Kidney (tissue), 14 donors: ENCODE data around the gene CENPU. TPM values are rescaled to one million over a fixed set of nuclear protein-coding genes. Genes with fewer than 3 reads are reported as not detected.

Experiments used
- DNase-seq, 5 donors: peaks; one replicate each; pipeline ENCODE4 v3.0.0-alpha.2; 2013 to 2020
- FAIRE-seq: peaks from 2 replicates; lab custom pipeline; 2012; peaks lifted over from hg19 to GRCh38; lab: Jason Lieb, UNC
- H3K27ac ChIP-seq, 2 donors: one replicate each; pipeline ENCODE4 v1.7.0; 2013; ENCODE audit warnings: low read depth in 2 of 2, low read length in 2 of 2, inconsistent platforms in 1 of 2
- H3K27me3 ChIP-seq: one replicate; pipeline ENCODE4 v1.7.1; 2013; ENCODE audit warnings: low read length, inconsistent platforms; ENCODE audit not compliant: control insufficient read depth, insufficient read depth
- H3K36me3 ChIP-seq, 3 donors: one replicate each; pipeline versions ENCODE4 v1.7.0 to v1.7.1; 2013; ENCODE audit warnings: low read length in 3 of 3, control low read depth in 1 of 3, inconsistent platforms in 1 of 3; ENCODE audit not compliant: insufficient read depth in 3 of 3, control insufficient read depth in 2 of 3
- H3K4me1 ChIP-seq, 3 donors: one replicate each; pipeline versions ENCODE4 v1.7.0 to v1.7.1; 2013; ENCODE audit warnings: low read length in 3 of 3, inconsistent platforms in 1 of 3, low read depth in 1 of 3; ENCODE audit not compliant: control insufficient read depth in 2 of 3, insufficient read depth in 2 of 3
- H3K4me3 ChIP-seq, 3 donors: one replicate each; pipeline versions ENCODE4 v1.7.0 to v1.8.1; 2013; ENCODE audit warnings: low read length in 3 of 3, control low read depth in 1 of 3, inconsistent platforms in 1 of 3
- H3K9ac ChIP-seq, 3 donors: one replicate each; pipeline versions ENCODE4 v1.7.0 to v1.7.1; 2013; ENCODE audit warnings: low read length in 3 of 3, control low read depth in 1 of 3, inconsistent platforms in 1 of 3
- H3K9me3 ChIP-seq, 3 donors: one replicate each; pipeline versions ENCODE4 v1.7.0 to v1.7.1; 2013; ENCODE audit warnings: low read length in 3 of 3, control low read depth in 1 of 3, inconsistent platforms in 1 of 3; ENCODE audit not compliant: control insufficient read depth in 2 of 3, insufficient read depth in 1 of 3
- intact Hi-C: fragments of 100-400 bp; cut with DNase I; formaldehyde crosslinking; loops from one replicate; pipeline ENCODE4 v1.11.1; 2022
- polyA plus RNA-seq: library from polyadenylated mRNA; stranded (reverse); fragments of 350-450 nt; fragmentation: Illumina TruSeq; extraction: RNeasy Lipid Tissue Mini Kit (QIAGEN cat#74804); gene quantifications from one replicate; pipeline ENCODE4 v1.2.3, GENCODE V29; 2014; ENCODE audit warnings: low read depth, low replicate concordance; ENCODE audit not compliant: insufficient read depth
- total RNA-seq: library from RNA; stranded (reverse); fragmentation: NEBNext Ultra II Directional; extraction: Animal tissue kit (Norgen Biotek cat#: 25700); gene quantifications from one replicate; pipeline ENCODE4 v1.2.1, GENCODE V29; 2021
- TF ChIP-seq, protein P1 (sequence below): IDR thresholded peaks from 3 replicates; pipeline ENCODE4 v1.5.1; 2012; ENCODE audit warnings: mild to moderate bottlenecking, moderate library complexity, borderline replicate concordance; ENCODE audit not compliant: insufficient read depth; ENCODE audit errors: extremely low read depth
- donor health status: control.
- donor health status: control.
- donor health status: control.
- donor health status: control.
- donor health status: control.
- donor health status: DM: yes; HTN: yes; CAD: no.
- donor health status: Normal renal cell carcinoma (clear cell type).

The CENPU gene
- total and polyA plus RNA-seq, 2 donors from 2014 or later, result 2.2 to 2.5 TPM

- no peak overlapping the region for H3K9ac ChIP-seq
- no peaks in the 10 kb centered on the region for H3K9me3 ChIP-seq
- H3K27ac ChIP-seq, result no peak overlapping the region
- H3K4me3 ChIP-seq, result no peak overlapping the region
- peaks cover 0 to 57% (median 54%) of the 10 kb centered on the region in 3 donors for H3K36me3 ChIP-seq
- intact Hi-C loops, result no loop called here
- peaks cover 0 to 6% (median 0%) of the 10 kb centered on the region in 3 donors for H3K4me1 ChIP-seq
- DNase-seq, result no peak
- TF ChIP-seq, protein P1, sequence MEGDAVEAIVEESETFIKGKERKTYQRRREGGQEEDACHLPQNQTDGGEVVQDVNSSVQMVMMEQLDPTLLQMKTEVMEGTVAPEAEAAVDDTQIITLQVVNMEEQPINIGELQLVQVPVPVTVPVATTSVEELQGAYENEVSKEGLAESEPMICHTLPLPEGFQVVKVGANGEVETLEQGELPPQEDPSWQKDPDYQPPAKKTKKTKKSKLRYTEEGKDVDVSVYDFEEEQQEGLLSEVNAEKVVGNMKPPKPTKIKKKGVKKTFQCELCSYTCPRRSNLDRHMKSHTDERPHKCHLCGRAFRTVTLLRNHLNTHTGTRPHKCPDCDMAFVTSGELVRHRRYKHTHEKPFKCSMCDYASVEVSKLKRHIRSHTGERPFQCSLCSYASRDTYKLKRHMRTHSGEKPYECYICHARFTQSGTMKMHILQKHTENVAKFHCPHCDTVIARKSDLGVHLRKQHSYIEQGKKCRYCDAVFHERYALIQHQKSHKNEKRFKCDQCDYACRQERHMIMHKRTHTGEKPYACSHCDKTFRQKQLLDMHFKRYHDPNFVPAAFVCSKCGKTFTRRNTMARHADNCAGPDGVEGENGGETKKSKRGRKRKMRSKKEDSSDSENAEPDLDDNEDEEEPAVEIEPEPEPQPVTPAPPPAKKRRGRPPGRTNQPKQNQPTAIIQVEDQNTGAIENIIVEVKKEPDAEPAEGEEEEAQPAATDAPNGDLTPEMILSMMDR, result no peak
- no peak for FAIRE-seq
- H3K27me3 ChIP-seq, result no peaks in the 10 kb centered on the region
Measured at GRCh38 chr4:184760681-184761080, 26.8 kb upstream of the CENPU start.

DNA sequence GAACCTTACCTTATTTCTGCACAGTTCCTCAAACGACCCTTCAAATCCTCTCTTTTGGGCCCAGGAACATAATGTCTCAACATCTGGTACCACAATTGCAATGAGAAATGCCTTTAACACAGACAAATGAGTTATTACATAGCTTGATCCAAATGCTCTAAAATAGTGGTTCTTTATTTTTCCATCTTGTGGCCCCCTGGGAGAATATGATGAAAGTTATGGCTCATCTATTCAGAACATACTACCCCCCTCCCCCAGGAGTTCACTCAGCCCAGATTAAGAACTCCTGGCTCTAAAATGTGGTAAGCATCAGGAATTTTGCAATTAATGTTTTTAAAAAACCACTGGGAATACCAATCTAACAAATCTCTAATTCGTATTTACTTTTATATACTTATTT is 23.9 kb upstream of the CENPU start:
- H3K36me3 ChIP-seq, result peaks cover 0 to 66% (median 43%) of the 10 kb centered on the region in 3 donors
- no peaks in the 10 kb centered on the region for H3K27me3 ChIP-seq
- H3K9me3 ChIP-seq, result no peaks in the 10 kb centered on the region
- FAIRE-seq (no peak), DNase-seq (no peak)
- no peak overlapping the region for H3K4me3 ChIP-seq
- TF ChIP-seq, protein P1, result no peak
- no peak overlapping the region for H3K27ac ChIP-seq
- H3K9ac ChIP-seq, result no peak overlapping the region
- peaks cover 0 to 4% (median 0%) of the 10 kb centered on the region in 3 donors for H3K4me1 ChIP-seq
- intact Hi-C loops, result no loop called here

- intact Hi-C loops, result no loop called here
Measured at GRCh38 chr4:184756399-184756798, 22.5 kb upstream of the CENPU start.

More at GRCh38 chr4:184756399-184756798, 22.5 kb upstream of the CENPU start:
- Histone ChIP-seq H3K9me3 (no peaks in the 10 kb centered on the region), H3K4me3 (no peak overlapping the region), H3K27ac (no peak overlapping the region), H3K36me3 (peaks cover 0 to 59% (median 35%) of the 10 kb centered on the region in 3 donors), H3K4me1 (no peaks in the 10 kb centered on the region), H3K9ac (no peak overlapping the region), H3K27me3 (no peaks in the 10 kb centered on the region)
- TF ChIP-seq, protein P1, result no peak
- FAIRE-seq (no peak), DNase-seq (no peak)
